ENCODE data around the gene PSG1.

The PSG1 gene

GRCh38 chr19:42816894-42817293 lies 62.6 kb downstream of the PSG1 start:
- no peak for DNase-seq

Data from COR-L47 (cell line).